GM12892 (cell line): ENCODE measurements around the gene POU2F3.

ENCODE experiments used
- POLR2A ChIP-seq: IDR thresholded peaks from 2 replicates; pipeline ENCODE4 v1.6.1; 2011; ENCODE audit warnings: low read depth, low read length, control low read depth
- POLR2AphosphoS5 ChIP-seq: IDR thresholded peaks from 2 replicates; pipeline ENCODE4 v1.6.1; 2011; ENCODE audit warnings: low read depth, low read length, control low read depth
- TAF1 ChIP-seq: IDR thresholded peaks from 2 replicates; pipeline ENCODE4 v1.6.1; 2011; ENCODE audit warnings: low read depth, mild to moderate bottlenecking, control low read depth, low read length, borderline replicate concordance

DNA sequence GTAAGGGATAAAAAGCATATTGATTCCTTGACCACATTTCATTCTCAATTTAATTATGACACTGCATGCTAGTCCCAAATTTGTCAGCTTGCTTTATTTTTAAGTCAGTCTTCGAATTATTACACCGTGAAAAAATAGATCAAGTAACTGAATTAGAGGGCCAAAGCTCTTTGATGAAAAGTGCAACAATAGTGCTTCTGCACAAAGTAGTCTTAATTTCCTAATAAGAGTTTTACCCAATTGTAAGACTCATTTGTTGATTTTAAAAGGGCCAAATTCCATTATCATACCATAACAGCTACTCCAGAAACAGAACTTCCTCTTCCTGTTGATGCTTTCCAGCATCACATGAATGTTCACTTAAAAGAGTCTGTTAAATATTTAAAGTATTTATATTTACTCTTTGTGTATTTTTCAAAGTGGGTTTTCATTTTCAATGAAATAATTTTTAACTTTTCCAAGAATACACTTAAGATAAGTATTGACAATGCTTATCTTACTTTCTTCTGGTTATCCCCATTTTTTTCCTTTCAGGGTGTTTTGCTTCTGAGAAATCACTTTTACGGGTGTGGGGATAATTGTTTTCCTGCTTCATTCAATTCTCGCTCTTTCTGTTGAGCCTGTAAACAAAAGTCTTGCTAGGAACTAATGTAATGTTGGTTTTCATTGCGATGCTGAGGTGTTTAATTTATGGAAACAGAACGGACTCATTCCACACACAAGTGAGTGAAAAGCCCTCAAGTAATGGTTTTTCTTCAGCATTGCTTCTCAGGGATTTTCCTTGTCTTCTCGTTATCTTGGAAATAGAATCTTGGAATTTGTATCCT is 98.4 kb downstream of the POU2F3 start:
- TF ChIP-seq POLR2A (no peak), POLR2AphosphoS5 (no peak), TAF1 (no peak)
